Neural cell (in vitro differentiated cells): ENCODE measurements around the gene EIF4G3. TPM values are rescaled to one million over a fixed set of nuclear protein-coding genes. Genes with fewer than 3 reads are reported as not detected.

Experiments used
- H2AFZ ChIP-seq: fragments of 200-600, 300-800 bp; sonication (generic), shearing (Covaris generic); 2 replicates; pipeline ENCODE4 v1.6.0; 2014; ENCODE audit warnings: low read depth, mild to moderate bottlenecking, antibody characterized with exemption, low read length, moderate library complexity
- H3F3A ChIP-seq: fragments of 200-600 bp; shearing (Covaris generic); 2 replicates; pipeline ENCODE4 v1.6.1; 2016; ENCODE audit warnings: mild to moderate bottlenecking, moderate library complexity, mixed read lengths, antibody characterized with exemption, low read length; ENCODE audit not compliant: insufficient read depth, poor library complexity, severe bottlenecking
- H3K27ac ChIP-seq: fragments of 200-600, 300-800 bp; sonication (generic), shearing (Covaris generic); 2 replicates; pipeline ENCODE4 v1.5.1; 2014; ENCODE audit warnings: mild to moderate bottlenecking, low read length, moderate library complexity
- H3K27me3 ChIP-seq: fragments of 300-800, 200-600 bp; sonication (generic), shearing (Covaris generic); 2 replicates; pipeline ENCODE4 v1.6.0; 2014; ENCODE audit warnings: mild to moderate bottlenecking, low read depth, low read length, moderate library complexity; ENCODE audit not compliant: insufficient read depth
- H3K36me3 ChIP-seq: fragments of 300-800, 200-600 bp; sonication (generic), shearing (Covaris generic); 2 replicates; pipeline ENCODE4 v1.5.1; 2014; ENCODE audit warnings: mild to moderate bottlenecking, antibody characterized with exemption, low read length, moderate library complexity; ENCODE audit not compliant: insufficient read depth
- H3K4me2 ChIP-seq: fragments of 300-800, 200-600 bp; sonication (generic), shearing (Covaris generic); 2 replicates; pipeline ENCODE4 v1.6.0; 2014; ENCODE audit warnings: mild to moderate bottlenecking, low read length
- H3K4me3 ChIP-seq: fragments of 300-800, 200-600 bp; sonication (generic), shearing (Covaris generic); 2 replicates; pipeline ENCODE4 v1.5.1; 2014; ENCODE audit warnings: mild to moderate bottlenecking, low read length, moderate library complexity
- H3K79me2 ChIP-seq: fragments of 200-600 bp; shearing (Covaris generic); replicated peaks from 2 replicates; pipeline ENCODE4 v1.6.0; 2014; ENCODE audit warnings: mild to moderate bottlenecking, low read length, moderate library complexity; ENCODE audit not compliant: insufficient read depth
- H3K9ac ChIP-seq: fragments of 300-800, 200-600 bp; sonication (generic), shearing (Covaris generic); 2 replicates; pipeline ENCODE4 v1.6.1; 2016; ENCODE audit warnings: mild to moderate bottlenecking, low read length, mixed read lengths
- H3K9me2 ChIP-seq: fragments of 200-600 bp; shearing (Covaris generic); 2 replicates; pipeline ENCODE4 v1.6.1; 2016; ENCODE audit warnings: mild to moderate bottlenecking, low read length, mixed read lengths; ENCODE audit not compliant: insufficient read depth
- H3K9me3 ChIP-seq: fragments of 200-600, 300-800 bp; sonication (generic), shearing (Covaris generic); 2 replicates; pipeline ENCODE4 v1.6.1; 2016; ENCODE audit warnings: mild to moderate bottlenecking, mixed run types, low read length, moderate library complexity, mixed read lengths
- H4K20me1 ChIP-seq: fragments of 200-600 bp; shearing (Covaris generic); 2 replicates; pipeline ENCODE4 v1.6.1; 2016; ENCODE audit warnings: mild to moderate bottlenecking, mixed run types; ENCODE audit not compliant: insufficient read depth
- EP300 ChIP-seq: fragments of 450-650 bp; conservative IDR thresholded peaks from 2 replicates; pipeline ENCODE4 v1.6.1; 2014; ENCODE audit warnings: antibody characterized with exemption, mild to moderate bottlenecking, moderate library complexity; ENCODE audit not compliant: poor library complexity, severe bottlenecking
- EZH2 ChIP-seq: fragments of 200-600, 300-800 bp; shearing (Covaris generic), sonication (generic); IDR thresholded peaks from 2 replicates; pipeline ENCODE4 v1.6.1; 2014; ENCODE audit warnings: antibody characterized with exemption, low read length, borderline replicate concordance, mild to moderate bottlenecking; ENCODE audit not compliant: insufficient read depth, poor library complexity, severe bottlenecking
- MXI1 ChIP-seq: fragments of 450-650 bp; conservative IDR thresholded peaks from 2 replicates; pipeline ENCODE4 v1.6.1; 2014; ENCODE audit warnings: antibody characterized with exemption, mild to moderate bottlenecking; ENCODE audit not compliant: poor library complexity, severe bottlenecking
- POLR2AphosphoS5 ChIP-seq: IDR thresholded peaks from 2 replicates; pipeline ENCODE4 v1.6.1; 2012
- RAD21 ChIP-seq: fragments of 450-650 bp; conservative IDR thresholded peaks from 2 replicates; pipeline ENCODE4 v1.6.1; 2014; ENCODE audit warnings: antibody characterized with exemption, mild to moderate bottlenecking, moderate library complexity
- SMC3 ChIP-seq: fragments of 450-650 bp; conservative IDR thresholded peaks from 2 replicates; pipeline ENCODE4 v1.6.1; 2014; ENCODE audit warnings: antibody characterized with exemption, mild to moderate bottlenecking, moderate library complexity; ENCODE audit not compliant: poor library complexity
- TAF1 ChIP-seq: IDR thresholded peaks from 2 replicates; pipeline ENCODE4 v1.6.1; 2012; ENCODE audit warnings: low read depth
- polyA plus RNA-seq: library from polyadenylated mRNA; depleted of rRNA; stranded (reverse); fragments of >200 nt; gene quantifications from 2 replicates; pipeline ENCODE4 v1.2.3, GENCODE V29; 2014
- TF ChIP-seq, protein P1 (sequence below): IDR thresholded peaks from 2 replicates; pipeline ENCODE4 v1.6.1; 2012; ENCODE audit warnings: borderline replicate concordance
- TF ChIP-seq, protein P2 (sequence below): fragments of 450-650 bp; IDR thresholded peaks from 2 replicates; pipeline ENCODE4 v1.5.1; 2014; ENCODE audit warnings: antibody characterized with exemption, mild to moderate bottlenecking, moderate library complexity; ENCODE audit not compliant: poor library complexity, severe bottlenecking

EIF4G3 gene
- polyA plus RNA-seq, 1 donor from 2014 or later = 56.9 TPM

DNA sequence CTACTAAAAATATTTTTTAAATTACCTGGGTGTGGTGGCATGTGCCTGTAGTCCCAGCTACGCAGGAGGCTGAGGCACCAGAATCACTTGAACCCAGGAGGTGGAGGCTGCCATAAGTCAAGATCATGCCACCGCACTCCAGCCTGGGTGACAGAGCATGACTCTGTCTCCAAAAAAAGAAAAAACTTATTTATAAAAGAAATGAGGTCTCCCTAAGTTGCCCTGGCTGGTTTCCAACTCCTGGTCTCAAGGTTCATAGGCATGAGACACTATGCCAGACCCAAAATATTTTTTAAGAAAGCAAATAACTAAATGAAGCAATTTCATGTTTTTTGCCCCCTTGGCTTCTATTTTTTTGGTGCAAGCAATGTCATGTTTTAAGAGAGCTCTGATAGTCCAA, 32.9 kb downstream of the EIF4G3 start (continued):
- TF ChIP-seq, protein P1, sequence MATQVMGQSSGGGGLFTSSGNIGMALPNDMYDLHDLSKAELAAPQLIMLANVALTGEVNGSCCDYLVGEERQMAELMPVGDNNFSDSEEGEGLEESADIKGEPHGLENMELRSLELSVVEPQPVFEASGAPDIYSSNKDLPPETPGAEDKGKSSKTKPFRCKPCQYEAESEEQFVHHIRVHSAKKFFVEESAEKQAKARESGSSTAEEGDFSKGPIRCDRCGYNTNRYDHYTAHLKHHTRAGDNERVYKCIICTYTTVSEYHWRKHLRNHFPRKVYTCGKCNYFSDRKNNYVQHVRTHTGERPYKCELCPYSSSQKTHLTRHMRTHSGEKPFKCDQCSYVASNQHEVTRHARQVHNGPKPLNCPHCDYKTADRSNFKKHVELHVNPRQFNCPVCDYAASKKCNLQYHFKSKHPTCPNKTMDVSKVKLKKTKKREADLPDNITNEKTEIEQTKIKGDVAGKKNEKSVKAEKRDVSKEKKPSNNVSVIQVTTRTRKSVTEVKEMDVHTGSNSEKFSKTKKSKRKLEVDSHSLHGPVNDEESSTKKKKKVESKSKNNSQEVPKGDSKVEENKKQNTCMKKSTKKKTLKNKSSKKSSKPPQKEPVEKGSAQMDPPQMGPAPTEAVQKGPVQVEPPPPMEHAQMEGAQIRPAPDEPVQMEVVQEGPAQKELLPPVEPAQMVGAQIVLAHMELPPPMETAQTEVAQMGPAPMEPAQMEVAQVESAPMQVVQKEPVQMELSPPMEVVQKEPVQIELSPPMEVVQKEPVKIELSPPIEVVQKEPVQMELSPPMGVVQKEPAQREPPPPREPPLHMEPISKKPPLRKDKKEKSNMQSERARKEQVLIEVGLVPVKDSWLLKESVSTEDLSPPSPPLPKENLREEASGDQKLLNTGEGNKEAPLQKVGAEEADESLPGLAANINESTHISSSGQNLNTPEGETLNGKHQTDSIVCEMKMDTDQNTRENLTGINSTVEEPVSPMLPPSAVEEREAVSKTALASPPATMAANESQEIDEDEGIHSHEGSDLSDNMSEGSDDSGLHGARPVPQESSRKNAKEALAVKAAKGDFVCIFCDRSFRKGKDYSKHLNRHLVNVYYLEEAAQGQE = no peak

DNA sequence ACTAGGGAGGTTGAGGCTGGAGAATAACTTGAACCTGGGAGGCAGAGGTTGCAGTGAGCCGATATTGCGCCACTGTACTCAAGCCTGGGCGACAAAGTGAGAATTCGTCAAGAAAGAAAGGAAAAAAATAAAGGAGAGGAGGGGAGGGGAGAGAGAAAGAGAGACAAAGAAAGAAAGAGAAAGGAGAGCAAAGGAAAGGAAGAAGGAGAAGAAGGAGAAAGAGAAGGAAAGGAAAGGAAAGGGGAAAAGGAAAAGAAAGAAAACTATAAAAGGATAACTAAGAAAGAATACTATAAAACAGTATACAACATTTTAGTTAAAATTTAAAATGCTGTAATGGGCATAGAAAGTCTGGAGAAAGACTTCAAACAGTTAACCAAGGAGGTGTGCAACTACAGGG, 33.6 kb downstream of the EIF4G3 start:
- Histone ChIP-seq H3K9me2 (no peaks in the 10 kb centered on the region), H3K27me3 (no peaks in the 10 kb centered on the region), H2AFZ (no peak overlapping the region), H3K36me3 (no peaks in the 10 kb centered on the region), H3K9ac (no peak overlapping the region), H3K27ac (no peak overlapping the region), H3K9me3 (no peaks in the 10 kb centered on the region), H3K79me2 (peaks cover 38% of the 10 kb centered on the region), H3K4me2 (no peak overlapping the region), H3K4me3 (no peak overlapping the region), H3F3A (no peaks in the 10 kb centered on the region), H4K20me1 (no peaks in the 10 kb centered on the region)
- TF ChIP-seq POLR2AphosphoS5 = no peak
- TF ChIP-seq EZH2 = no peak
- TF ChIP-seq MXI1 = no peak
- TF ChIP-seq, protein P1 = no peak
- TF ChIP-seq RAD21 = no peak

DNA sequence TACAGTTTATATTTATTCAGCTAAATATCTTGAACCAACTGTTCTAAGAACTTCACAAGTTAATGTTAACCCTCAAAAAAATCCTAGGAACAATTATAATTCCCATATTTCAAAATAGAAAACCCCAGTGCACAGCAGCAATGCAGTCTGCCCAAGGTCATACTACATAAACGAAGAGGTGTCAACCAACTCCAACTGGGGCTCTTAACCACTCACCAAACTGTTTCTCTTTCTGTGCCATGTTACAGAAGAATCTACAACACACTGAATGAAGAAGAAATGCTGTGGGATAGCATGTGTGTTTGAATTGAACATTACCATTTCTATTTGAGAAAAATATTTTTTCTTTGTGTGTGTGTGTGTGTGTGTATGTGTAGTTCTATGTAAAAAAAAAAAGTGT, 35.7 kb downstream of the EIF4G3 start:
- H3K9ac ChIP-seq = no peak overlapping the region
- H3K79me2 ChIP-seq = peaks cover 38% of the 10 kb centered on the region
- H3F3A ChIP-seq = no peaks in the 10 kb centered on the region
- no peaks in the 10 kb centered on the region for H3K36me3 ChIP-seq
- no peak overlapping the region for H3K4me2 ChIP-seq
- H3K4me3 ChIP-seq = no peak overlapping the region
- no peaks in the 10 kb centered on the region for H4K20me1 ChIP-seq
- H3K27ac ChIP-seq = no peak overlapping the region
- no peaks in the 10 kb centered on the region for H3K9me2 ChIP-seq
- TF ChIP-seq, protein P2, sequence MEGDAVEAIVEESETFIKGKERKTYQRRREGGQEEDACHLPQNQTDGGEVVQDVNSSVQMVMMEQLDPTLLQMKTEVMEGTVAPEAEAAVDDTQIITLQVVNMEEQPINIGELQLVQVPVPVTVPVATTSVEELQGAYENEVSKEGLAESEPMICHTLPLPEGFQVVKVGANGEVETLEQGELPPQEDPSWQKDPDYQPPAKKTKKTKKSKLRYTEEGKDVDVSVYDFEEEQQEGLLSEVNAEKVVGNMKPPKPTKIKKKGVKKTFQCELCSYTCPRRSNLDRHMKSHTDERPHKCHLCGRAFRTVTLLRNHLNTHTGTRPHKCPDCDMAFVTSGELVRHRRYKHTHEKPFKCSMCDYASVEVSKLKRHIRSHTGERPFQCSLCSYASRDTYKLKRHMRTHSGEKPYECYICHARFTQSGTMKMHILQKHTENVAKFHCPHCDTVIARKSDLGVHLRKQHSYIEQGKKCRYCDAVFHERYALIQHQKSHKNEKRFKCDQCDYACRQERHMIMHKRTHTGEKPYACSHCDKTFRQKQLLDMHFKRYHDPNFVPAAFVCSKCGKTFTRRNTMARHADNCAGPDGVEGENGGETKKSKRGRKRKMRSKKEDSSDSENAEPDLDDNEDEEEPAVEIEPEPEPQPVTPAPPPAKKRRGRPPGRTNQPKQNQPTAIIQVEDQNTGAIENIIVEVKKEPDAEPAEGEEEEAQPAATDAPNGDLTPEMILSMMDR = no peak
- no peak for TF ChIP-seq MXI1
- TF ChIP-seq EZH2 = no peak
- no peak for TF ChIP-seq SMC3
- TF ChIP-seq, protein P1 = no peak
- no peak for TF ChIP-seq TAF1
- TF ChIP-seq EP300 = no peak
- TF ChIP-seq RAD21 = no peak
- no peak for TF ChIP-seq POLR2AphosphoS5
- H2AFZ ChIP-seq = no peak overlapping the region
- no peaks in the 10 kb centered on the region for H3K27me3 ChIP-seq
- H3K9me3 ChIP-seq = no peaks in the 10 kb centered on the region
